ENCODE results near the gene CHD6. TPM values are rescaled to one million over a fixed set of nuclear protein-coding genes. Genes with fewer than 3 reads are reported as not detected.
A peak's percentile ranks its signal among the peaks of the same experiment; 100 is the strongest.

CHD6 gene
- total and polyA plus RNA-seq, 7 experiments from 2014 or later, result 46.3 to 132 (median 94.6) TPM

DNA sequence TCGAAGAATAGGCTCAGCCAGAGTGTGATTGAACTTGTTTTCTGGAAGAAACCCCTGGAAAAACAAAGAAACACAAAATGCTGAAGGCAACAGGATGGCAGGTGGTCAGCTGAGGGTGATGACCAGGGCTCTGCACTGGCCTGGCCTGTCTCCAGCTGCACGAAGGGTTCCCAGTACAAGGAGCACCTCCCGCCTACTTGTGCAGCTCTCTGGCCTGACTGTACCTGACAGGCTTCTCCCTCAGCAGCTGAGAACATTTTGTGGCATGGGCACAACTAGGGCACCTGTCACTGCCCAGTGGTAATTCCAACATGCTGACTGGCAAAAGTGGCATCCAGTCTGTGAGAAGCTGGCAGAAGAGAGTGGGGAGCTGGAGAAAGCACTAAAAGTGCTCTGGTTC is 212.7 kb downstream of the CHD6 start:
- Histone ChIP-seq H3K4me1 (ENCODE audit: control insufficient read depth in 2 of 2, insufficient read depth in 2 of 2, low read length in 2 of 2) (peaks cover 3 to 7% of the 10 kb centered on the region in 2 donors), H3K4me3 (ENCODE audit: low read length) (no peak overlapping the region), H3K27me3 (ENCODE audit: control insufficient read depth in 2 of 2, insufficient read depth in 2 of 2, low read length in 2 of 2) (no peaks in the 10 kb centered on the region), H3K9me3 (ENCODE audit: control insufficient read depth in 2 of 3, low read length in 3 of 3) (no peaks in the 10 kb centered on the region), H3K36me3 (ENCODE audit: control insufficient read depth in 2 of 3, insufficient read depth in 3 of 3, low read length in 3 of 3) (peaks cover under 1 to 61% (median 12%) of the 10 kb centered on the region in 3 experiments), H3K27ac (ENCODE audit: low read depth, low read length) (no peak overlapping the region)
- no peaks in the 10 kb centered on the region for H3K27me3 Mint-ChIP-seq
- H3K4me1 Mint-ChIP-seq, result peaks cover 18 to 32% (median 22%) of the 10 kb centered on the region in 7 donors
- ChIA-PET POLR2A (no interaction called here), CTCF (no interaction called here)
- H3K27ac Mint-ChIP-seq, result no peak overlapping the region
- no peak for ATAC-seq
- peaks cover 10 to 52% (median 15%) of the 10 kb centered on the region in 5 donors for H3K36me3 Mint-ChIP-seq
- H3K4me3 Mint-ChIP-seq, result no peak overlapping the region
- H3K9me3 Mint-ChIP-seq, result no peaks in the 10 kb centered on the region
- intact Hi-C loops (cut with micrococcal nuclease), result loop anchor here in 1 of 2 donors (10.0 kb wide), 1 partner anchor 171 kb away; no protein-coding TSS in a partner anchor
- no peak for DNase-seq

DNA sequence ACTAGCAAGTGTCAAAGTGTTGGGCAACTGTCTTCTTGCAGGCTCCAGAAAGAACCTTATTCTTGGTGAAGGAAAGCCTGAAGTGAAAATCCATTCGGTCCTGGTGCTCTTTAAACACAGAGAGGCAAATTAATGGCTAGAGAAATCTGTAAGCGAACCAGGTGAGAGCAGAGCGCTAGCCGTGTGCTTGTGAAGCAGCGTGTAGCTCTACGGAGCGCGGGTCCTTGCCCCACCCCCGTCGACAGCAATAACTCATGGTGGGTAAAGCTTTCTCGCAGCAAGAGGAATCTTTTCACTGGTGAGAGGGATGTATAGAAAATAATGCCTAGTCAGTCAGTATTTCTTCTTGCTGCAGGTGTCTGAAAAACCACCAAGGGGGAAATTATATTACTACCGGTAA is 214.6 kb downstream of the CHD6 start:
- H3K36me3 ChIP-seq (ENCODE audit: control insufficient read depth in 2 of 3, insufficient read depth in 3 of 3, low read length in 3 of 3), result peaks cover 0 to 44% (median 12%) of the 10 kb centered on the region in 3 experiments
- DNase-seq (no peak), ATAC-seq (no peak)
- peaks cover 3 to 22% (median 11%) of the 10 kb centered on the region in 7 donors for H3K4me1 Mint-ChIP-seq
- no peaks in the 10 kb centered on the region for H3K27me3 Mint-ChIP-seq
- ChIA-PET POLR2A (no interaction called here), CTCF (no interaction called here)
- H3K4me3 ChIP-seq (ENCODE audit: low read length), result no peak overlapping the region
- H3K9me3 ChIP-seq (ENCODE audit: control insufficient read depth in 2 of 3, low read length in 3 of 3), result no peaks in the 10 kb centered on the region
- no peak overlapping the region for H3K4me3 Mint-ChIP-seq
- intact Hi-C loops (cut with micrococcal nuclease), result loop anchor here in 1 of 2 donors (10.0 kb wide), 1 partner anchor 169 kb away; no protein-coding TSS in a partner anchor
- no peaks in the 10 kb centered on the region for H3K27me3 ChIP-seq (ENCODE audit: control insufficient read depth in 2 of 2, insufficient read depth in 2 of 2, low read length in 2 of 2)
- H3K9me3 Mint-ChIP-seq, result no peaks in the 10 kb centered on the region
- peaks cover 10 to 36% (median 12%) of the 10 kb centered on the region in 5 donors for H3K36me3 Mint-ChIP-seq
- H3K27ac ChIP-seq (ENCODE audit: low read depth, low read length), result no peak overlapping the region
- H3K27ac Mint-ChIP-seq, result peak overlapping the region in 5 of 9 donors; percentile 2 to 78 (median 40)
- peaks cover 0 to 4% of the 10 kb centered on the region in 2 donors for H3K4me1 ChIP-seq (ENCODE audit: control insufficient read depth in 2 of 2, insufficient read depth in 2 of 2, low read length in 2 of 2)

DNA sequence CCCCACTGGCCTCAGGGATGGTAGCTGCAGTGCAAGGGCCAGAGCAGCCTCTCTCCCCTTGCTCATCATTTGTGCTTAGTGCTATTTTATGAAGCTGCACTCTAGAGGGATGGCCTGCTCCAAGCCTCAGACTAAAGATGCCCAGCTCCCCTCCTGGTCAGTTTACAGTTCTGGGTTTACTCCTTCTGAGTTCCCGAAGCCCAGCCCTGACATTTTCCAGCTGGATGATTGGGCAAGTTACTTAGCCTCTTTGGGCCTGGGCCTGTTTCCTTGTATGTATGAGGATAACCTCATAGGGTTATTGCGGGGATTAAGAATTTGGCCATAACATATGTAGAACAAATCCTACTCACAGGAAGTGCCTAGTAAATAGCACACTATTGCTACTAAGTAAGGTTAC is 219.8 kb downstream of the CHD6 start:
- Mint-ChIP-seq H3K4me3 (no peak overlapping the region), H3K4me1 (peaks cover 0 to 7% (median 0%) of the 10 kb centered on the region in 7 donors), H3K36me3 (peaks cover 0 to 8% (median 3%) of the 10 kb centered on the region in 5 donors), H3K27me3 (no peaks in the 10 kb centered on the region), H3K9me3 (no peaks in the 10 kb centered on the region), H3K27ac (peak overlapping the region in 3 of 9 donors; percentile 32 to 47 (median 43))
- intact Hi-C loops (cut with micrococcal nuclease), result no loop called here
- Histone ChIP-seq H3K27ac (ENCODE audit: low read depth, low read length) (no peak overlapping the region), H3K4me3 (ENCODE audit: low read length) (no peak overlapping the region), H3K4me1 (ENCODE audit: control insufficient read depth in 2 of 2, insufficient read depth in 2 of 2, low read length in 2 of 2) (no peaks in the 10 kb centered on the region), H3K9me3 (ENCODE audit: control insufficient read depth in 2 of 3, low read length in 3 of 3) (no peaks in the 10 kb centered on the region), H3K27me3 (ENCODE audit: control insufficient read depth in 2 of 2, insufficient read depth in 2 of 2, low read length in 2 of 2) (no peaks in the 10 kb centered on the region), H3K36me3 (ENCODE audit: control insufficient read depth in 2 of 3, insufficient read depth in 3 of 3, low read length in 3 of 3) (no peaks in the 10 kb centered on the region)
- ChIA-PET POLR2A (no interaction called here), CTCF (no interaction called here)
- DNase-seq (no peak), ATAC-seq (no peak)

DNA sequence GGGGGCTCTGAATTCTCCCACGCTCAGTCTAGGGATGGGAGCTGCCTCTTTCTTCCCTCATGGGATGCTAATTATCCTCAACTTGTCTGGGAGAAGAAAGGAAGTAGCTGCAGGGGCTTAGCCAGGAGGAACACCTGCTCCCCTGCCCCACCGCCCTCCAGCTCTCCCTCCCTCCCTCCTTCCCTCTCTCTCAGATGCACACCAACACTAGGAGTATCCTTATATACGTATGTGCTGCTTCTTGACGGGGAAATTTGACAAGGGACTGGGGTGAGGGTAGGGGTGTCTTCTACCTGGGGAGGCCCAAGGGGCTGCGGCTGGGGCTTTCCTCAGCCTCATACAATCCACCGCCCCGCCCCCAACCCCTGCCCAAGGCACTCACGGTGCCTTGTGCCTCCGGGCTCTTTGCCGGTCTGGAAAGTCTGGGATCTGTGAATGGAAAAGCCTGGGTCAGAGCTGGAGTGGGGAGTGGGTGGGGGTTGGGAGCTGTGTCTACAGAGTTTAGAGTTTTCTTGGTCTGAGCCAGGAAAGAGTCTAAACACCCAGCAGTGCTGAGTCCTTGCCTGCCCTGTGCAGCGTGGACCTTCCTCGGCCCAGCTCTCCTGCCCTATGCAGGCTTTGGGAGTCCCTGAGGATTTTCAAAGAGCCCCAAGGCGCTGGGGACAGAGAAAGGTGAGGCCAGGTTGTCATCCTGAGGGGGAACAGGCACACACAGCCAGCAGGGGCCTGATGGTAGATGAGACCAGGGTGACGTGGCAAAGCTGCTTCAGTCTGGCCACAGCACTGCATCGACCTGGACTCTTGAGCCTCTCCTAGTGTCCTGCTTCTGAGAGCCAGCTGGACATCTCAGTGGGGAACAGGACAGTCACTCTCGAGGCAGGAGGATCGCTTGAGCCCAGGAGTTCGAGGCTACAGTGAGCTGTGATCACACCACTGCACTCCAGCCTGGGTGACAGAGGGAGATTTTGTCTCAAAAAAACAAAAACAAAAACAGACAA is 222.2 kb downstream of the CHD6 start:
- Histone ChIP-seq H3K4me1 (ENCODE audit: control insufficient read depth in 2 of 2, insufficient read depth in 2 of 2, low read length in 2 of 2) (no peaks in the 10 kb centered on the region), H3K9me3 (ENCODE audit: control insufficient read depth in 2 of 3, low read length in 3 of 3) (no peaks in the 10 kb centered on the region), H3K36me3 (ENCODE audit: control insufficient read depth in 2 of 3, insufficient read depth in 3 of 3, low read length in 3 of 3) (no peaks in the 10 kb centered on the region), H3K27ac (ENCODE audit: low read depth, low read length) (no peak overlapping the region), H3K27me3 (ENCODE audit: control insufficient read depth in 2 of 2, insufficient read depth in 2 of 2, low read length in 2 of 2) (no peaks in the 10 kb centered on the region), H3K4me3 (ENCODE audit: low read length) (no peak overlapping the region)
- intact Hi-C loops (cut with micrococcal nuclease), result no loop called here
- ChIA-PET POLR2A (no interaction called here), CTCF (no interaction called here)
- H3K27me3 Mint-ChIP-seq, result no peaks in the 10 kb centered on the region
- H3K4me1 Mint-ChIP-seq, result peaks cover 0 to 5% (median 0%) of the 10 kb centered on the region in 7 donors
- H3K36me3 Mint-ChIP-seq, result no peaks in the 10 kb centered on the region
- ATAC-seq (no peak), DNase-seq (no peak)
- H3K9me3 Mint-ChIP-seq, result no peaks in the 10 kb centered on the region
- no peak overlapping the region for H3K4me3 Mint-ChIP-seq
- H3K27ac Mint-ChIP-seq, result peak overlapping the region in 1 of 9 donors; percentile 59

DNA sequence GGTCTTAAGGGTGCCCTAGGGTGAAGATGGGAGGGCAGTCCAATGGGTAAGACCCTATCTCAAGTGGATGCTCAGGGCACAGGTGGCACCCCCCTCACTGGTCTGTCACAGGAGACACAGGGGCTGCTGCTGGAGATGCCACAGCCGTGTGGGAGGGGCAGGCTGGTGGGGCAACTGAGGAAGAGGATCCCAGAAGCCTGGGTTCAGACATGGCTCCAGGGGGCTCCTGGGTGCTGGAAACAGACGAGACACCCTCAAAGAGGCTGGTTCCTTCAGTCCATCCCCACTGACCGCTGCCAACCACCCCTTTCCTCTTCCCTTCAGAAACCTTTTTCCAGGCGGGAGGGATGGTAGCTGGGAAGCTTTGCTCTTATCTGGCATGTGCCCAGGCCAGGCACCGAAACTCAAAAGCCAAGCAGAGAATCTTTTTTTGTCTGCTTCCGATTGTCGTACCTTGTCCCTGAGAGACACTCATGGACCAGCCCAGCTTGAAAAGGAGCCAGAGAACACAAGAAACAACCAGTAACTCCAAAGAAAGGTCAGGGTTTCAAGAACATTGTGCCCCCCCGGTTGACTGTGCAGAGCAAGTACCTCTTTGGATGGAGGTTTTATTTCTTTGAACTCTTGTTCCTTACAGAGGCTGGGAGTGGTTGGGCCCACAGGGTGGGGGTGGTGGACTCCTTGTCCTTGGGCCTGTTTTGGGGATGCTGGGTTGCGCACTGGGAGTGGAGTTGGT is 223.1 kb downstream of the CHD6 start:
- intact Hi-C loops (cut with micrococcal nuclease), result no loop called here

DNA sequence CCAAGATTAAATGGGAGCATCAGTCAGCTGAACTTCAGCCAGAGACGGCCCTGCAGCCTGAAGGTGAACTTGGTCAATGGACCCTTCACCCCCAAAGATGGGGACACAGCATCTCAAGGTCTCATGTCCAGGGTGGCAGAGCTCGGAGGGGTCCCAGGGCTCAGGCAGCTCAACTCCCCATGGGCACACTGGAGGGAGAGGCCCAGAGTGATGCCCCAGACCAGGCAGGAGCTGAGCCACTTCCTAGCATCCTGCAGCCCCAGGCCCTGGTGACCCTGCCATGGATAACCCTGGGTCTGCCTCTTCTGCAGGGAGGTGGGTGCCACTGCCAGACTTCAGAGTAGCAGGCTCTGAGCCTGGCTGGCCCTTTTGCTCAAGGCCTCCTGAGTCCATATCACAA is 224.1 kb downstream of the CHD6 start:
- Histone ChIP-seq H3K4me3 (ENCODE audit: low read length) (no peak overlapping the region), H3K36me3 (ENCODE audit: control insufficient read depth in 2 of 3, insufficient read depth in 3 of 3, low read length in 3 of 3) (no peaks in the 10 kb centered on the region), H3K4me1 (ENCODE audit: control insufficient read depth in 2 of 2, insufficient read depth in 2 of 2, low read length in 2 of 2) (no peaks in the 10 kb centered on the region), H3K27me3 (ENCODE audit: control insufficient read depth in 2 of 2, insufficient read depth in 2 of 2, low read length in 2 of 2) (no peaks in the 10 kb centered on the region), H3K27ac (ENCODE audit: low read depth, low read length) (no peak overlapping the region), H3K9me3 (ENCODE audit: control insufficient read depth in 2 of 3, low read length in 3 of 3) (no peaks in the 10 kb centered on the region)
- Mint-ChIP-seq H3K4me1 (peaks cover 0 to 5% (median 0%) of the 10 kb centered on the region in 7 donors), H3K9me3 (no peaks in the 10 kb centered on the region), H3K27ac (no peak overlapping the region), H3K27me3 (peaks cover 0 to 4% (median 0%) of the 10 kb centered on the region in 5 donors), H3K4me3 (no peak overlapping the region), H3K36me3 (no peaks in the 10 kb centered on the region)
- ATAC-seq (no peak), DNase-seq (no peak)
- CTCF ChIA-PET, result no interaction called here
- intact Hi-C loops (cut with micrococcal nuclease), result no loop called here
- POLR2A ChIA-PET, result interaction anchor here (1.1 kb wide), 1 partner anchor 20 kb away, joined by 3 read pairs; no protein-coding TSS in a partner anchor

More for the DNA sequence above, 223.1 kb downstream of the CHD6 start:
- Mint-ChIP-seq H3K27me3 (peaks cover 0 to 3% (median 0%) of the 10 kb centered on the region in 5 donors), H3K4me3 (no peak overlapping the region), H3K36me3 (no peaks in the 10 kb centered on the region), H3K27ac (peak overlapping the region in 1 of 9 donors; percentile 23), H3K4me1 (peaks cover 0 to 5% (median 0%) of the 10 kb centered on the region in 7 donors), H3K9me3 (no peaks in the 10 kb centered on the region)
- POLR2A ChIA-PET, result no interaction called here
- Histone ChIP-seq H3K27ac (ENCODE audit: low read depth, low read length) (no peak overlapping the region), H3K4me1 (ENCODE audit: control insufficient read depth in 2 of 2, insufficient read depth in 2 of 2, low read length in 2 of 2) (no peaks in the 10 kb centered on the region), H3K9me3 (ENCODE audit: control insufficient read depth in 2 of 3, low read length in 3 of 3) (no peaks in the 10 kb centered on the region), H3K36me3 (ENCODE audit: control insufficient read depth in 2 of 3, insufficient read depth in 3 of 3, low read length in 3 of 3) (no peaks in the 10 kb centered on the region), H3K27me3 (ENCODE audit: control insufficient read depth in 2 of 2, insufficient read depth in 2 of 2, low read length in 2 of 2) (no peaks in the 10 kb centered on the region), H3K4me3 (ENCODE audit: low read length) (no peak overlapping the region)
- DNase-seq, result no peak
- CTCF ChIA-PET, result no interaction called here
- ATAC-seq, result no peak

Measured in naive thymus-derived CD4-positive, alpha-beta T cell (primary cell).